Suprapubic skin (tissue), 3 donors: ENCODE data around the gene FAF1.

Source experiments
- CTCF ChIP-seq, 2 donors: fragments of 200-600 bp in 1 of 2; fragments of 450-650 bp in 1 of 2; sonication (generic) in 1 of 2; IDR thresholded peaks; one replicate each; pipeline ENCODE4 v1.5.1; 2016 to 2019; ENCODE audit warnings: antibody characterized with exemption in 2 of 2, mild to moderate bottlenecking in 1 of 2, moderate library complexity in 1 of 2
- POLR2A ChIP-seq, 2 donors: fragments of 450-650 bp; IDR thresholded peaks; one replicate each; pipeline ENCODE4 v1.6.1; 2017; ENCODE audit warnings: antibody characterized with exemption in 2 of 2, mild to moderate bottlenecking in 2 of 2, moderate library complexity in 2 of 2

GRCh38 chr1:50609508-50609907 lies 350.6 kb downstream of the FAF1 start:
- no peak for TF ChIP-seq CTCF (IDR thresholded peaks at IDR 0.05)
- no peak for TF ChIP-seq POLR2A (IDR thresholded peaks at IDR 0.05)
